Measurements from ENCODE around the gene LAMA5. TPM values are rescaled to one million over a fixed set of nuclear protein-coding genes. Genes with fewer than 3 reads are reported as not detected.
A peak's percentile ranks its signal among the peaks of the same experiment; 100 is the strongest.

The LAMA5 gene
- total RNA-seq, 4 donors from 2014 or later, result 45.5 to 115 (median 62.5) TPM

GRCh38 chr20:62406635-62407176 lies 39.6 kb upstream of the LAMA5 start:
- no peak for TF ChIP-seq CTCF (IDR thresholded peaks at IDR 0.05)
- DNase-seq (ENCODE audit: low spot score) (no peak), ATAC-seq (ENCODE audit: low FRiP score) (no peak)

GRCh38 chr20:62405981-62406513 lies 38.9 kb upstream of the LAMA5 start:
- ATAC-seq (ENCODE audit: low FRiP score) (no peak), DNase-seq (ENCODE audit: low spot score) (no peak)

GRCh38 chr20:62405108-62405980 lies 38.2 kb upstream of the LAMA5 start:
- ATAC-seq (ENCODE audit: low FRiP score) (peak; percentile 41), DNase-seq (ENCODE audit: low spot score) (peak; percentile 48)
- TF ChIP-seq CTCF (IDR thresholded peaks at IDR 0.05), result peak in 1 of 3 donors; percentile 10

More at GRCh38 chr20:62405981-62406513, 38.9 kb upstream of the LAMA5 start:
- no peak for TF ChIP-seq CTCF (IDR thresholded peaks at IDR 0.05)

DNA sequence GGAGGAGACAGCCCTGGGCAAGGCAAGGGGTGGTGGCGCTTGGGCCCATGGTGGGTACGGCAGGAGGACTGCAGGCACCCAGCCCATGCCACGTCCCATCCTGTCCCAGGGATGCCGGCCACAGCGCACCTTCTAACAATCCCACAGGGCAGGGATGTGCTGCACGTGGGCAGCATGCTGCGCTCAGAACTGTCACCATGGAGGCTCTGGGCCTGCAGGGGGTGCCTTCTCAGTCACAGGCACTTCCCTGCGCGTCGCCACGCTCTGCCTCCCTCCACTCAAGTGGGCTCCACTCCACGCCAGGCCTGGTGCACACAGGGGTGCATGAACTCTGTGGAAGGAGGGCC lies 37.6 kb upstream of the LAMA5 start:
- DNase-seq (ENCODE audit: low spot score), result no peak
- no peak for TF ChIP-seq CTCF (IDR thresholded peaks at IDR 0.05)

DNA sequence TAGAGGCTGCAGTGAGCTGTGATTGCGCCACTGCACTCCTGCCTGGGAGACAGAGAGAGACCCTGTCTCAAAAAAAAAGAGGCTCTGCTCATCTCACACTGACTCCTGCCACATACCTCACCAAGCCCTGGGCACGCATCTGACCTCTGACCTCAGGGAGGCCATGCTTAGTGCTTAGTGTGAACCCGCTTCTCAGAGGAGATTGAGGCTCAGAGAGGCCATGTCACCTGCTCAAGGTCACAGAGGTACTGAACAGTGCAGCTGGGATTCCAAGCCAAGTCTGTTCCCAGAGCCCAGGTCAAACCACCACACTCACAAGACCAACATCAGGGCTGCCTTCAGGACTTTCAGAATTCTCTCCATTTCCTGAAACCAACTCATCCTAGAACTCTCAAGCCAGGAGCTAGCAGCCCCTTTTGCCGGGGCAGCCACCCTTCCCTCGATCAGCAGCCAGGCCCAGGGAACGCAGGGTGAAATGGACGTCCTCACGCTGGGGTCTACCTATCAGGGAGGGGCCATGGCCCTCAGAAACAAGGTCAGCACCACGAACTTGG lies 37.1 kb upstream of the LAMA5 start:
- TF ChIP-seq CTCF (IDR thresholded peaks at IDR 0.05), result no peak
- DNase-seq (ENCODE audit: low spot score) (no peak), ATAC-seq (ENCODE audit: low FRiP score) (no peak)

More for the DNA sequence above, 37.6 kb upstream of the LAMA5 start:
- no peak for ATAC-seq (ENCODE audit: low FRiP score)

GRCh38 chr20:62403331-62403730 lies 36.2 kb upstream of the LAMA5 start:
- TF ChIP-seq CTCF (IDR thresholded peaks at IDR 0.05), result no peak
- no peak for ATAC-seq (ENCODE audit: low FRiP score)

More at GRCh38 chr20:62403331-62403730, 36.2 kb upstream of the LAMA5 start:
- DNase-seq (ENCODE audit: low spot score), result no peak

Measured in omental fat pad (tissue), 4 donors.